WTC11 (cell line): ENCODE data around the gene PROC. TPM values are rescaled to one million over a fixed set of nuclear protein-coding genes. Genes with fewer than 3 reads are reported as not detected.

Experiments used
- ATAC-seq: fragments of 200-7000 bp; cut with Tn5 transposase; 2 replicates; pipeline ENCODE4 v1.10.0; 2021; ENCODE audit warnings: mild to moderate bottlenecking, moderate library complexity
- CTCF ChIA-PET: fragments of 300-600 bp; sonication (Branson Sonifier 250); formaldehyde crosslinking; loops from one replicate; lab custom pipeline; 2021; ENCODE audit warnings: antibody characterized with exemption; lab: Charles Lee
- POLR2A ChIA-PET: fragments of 350-600 bp; sonication (Branson Sonifier 250); formaldehyde crosslinking; loops from one replicate; lab custom pipeline; 2021; ENCODE audit warnings: antibody characterized with exemption; lab: Charles Lee
- DNase-seq: peaks from one replicate; pipeline ENCODE4 v3.0.0; 2021; ENCODE audit warnings: low spot score
- H3K27ac Mint-ChIP-seq: 2 replicates; pipeline ENCODE4 v1.8.0; 2021; ENCODE audit warnings: mixed read lengths
- H3K27me3 Mint-ChIP-seq: 2 replicates; pipeline ENCODE4 v1.8.0; 2021; ENCODE audit warnings: low read depth, mild to moderate bottlenecking, moderate library complexity, mixed read lengths
- H3K36me3 Mint-ChIP-seq: 2 replicates; pipeline ENCODE4 v1.8.0; 2021; ENCODE audit warnings: mixed read lengths
- H3K4me1 Mint-ChIP-seq: 2 replicates; pipeline ENCODE4 v1.8.0; 2022; ENCODE audit warnings: mixed read lengths
- H3K4me3 Mint-ChIP-seq: 2 replicates; pipeline ENCODE4 v1.8.0; 2021; ENCODE audit warnings: mild to moderate bottlenecking, moderate library complexity, mixed read lengths
- H3K9me3 Mint-ChIP-seq: 2 replicates; pipeline ENCODE4 v1.8.0; 2021; ENCODE audit warnings: mixed read lengths
- ARID4B ChIP-seq: sonication (generic); formaldehyde crosslinking; IDR thresholded peaks from 2 replicates; pipeline ENCODE4 v1.8.0; 2023; ENCODE audit warnings: missing genetic modification reagents, mild to moderate bottlenecking, borderline replicate concordance
- ATF2 ChIP-seq: sonication (generic); formaldehyde crosslinking; IDR thresholded peaks from 2 replicates; pipeline ENCODE4 v1.8.1; 2022; ENCODE audit warnings: low read depth, missing genetic modification reagents, borderline replicate concordance
- CREB1 ChIP-seq: sonication (generic); formaldehyde crosslinking; IDR thresholded peaks from 2 replicates; pipeline ENCODE4 v1.8.0; 2023; ENCODE audit warnings: mild to moderate bottlenecking, missing genetic modification reagents
- E2F5 ChIP-seq: sonication (generic); formaldehyde crosslinking; IDR thresholded peaks from 2 replicates; pipeline ENCODE4 v1.8.1; 2022; ENCODE audit warnings: mild to moderate bottlenecking, moderate library complexity, missing genetic modification reagents
- FOXJ3 ChIP-seq: sonication (generic); formaldehyde crosslinking; IDR thresholded peaks from 2 replicates; pipeline ENCODE4 v1.9.0; 2021; ENCODE audit warnings: missing genetic modification reagents, mild to moderate bottlenecking, borderline replicate concordance
- FOXP4 ChIP-seq: sonication (generic); formaldehyde crosslinking; IDR thresholded peaks from 2 replicates; pipeline ENCODE4 v1.8.0; 2022; ENCODE audit warnings: mild to moderate bottlenecking, missing genetic modification reagents
- IRF2 ChIP-seq: sonication (generic); formaldehyde crosslinking; IDR thresholded peaks from 2 replicates; pipeline ENCODE4 v1.8.0; 2022; ENCODE audit warnings: low read depth, missing genetic modification reagents, borderline replicate concordance
- JAZF1 ChIP-seq: fragments of 250-450 bp; sonication (Bioruptor Pico); IDR thresholded peaks from 2 replicates; pipeline ENCODE4 v1.9.0; 2021; ENCODE audit warnings: moderate library complexity, mild to moderate bottlenecking, inconsistent platforms
- JUN ChIP-seq: sonication (generic); formaldehyde crosslinking; IDR thresholded peaks from 2 replicates; pipeline ENCODE4 v1.8.0; 2023; ENCODE audit warnings: mild to moderate bottlenecking, missing genetic modification reagents
- KAT7 ChIP-seq: sonication (generic); formaldehyde crosslinking; IDR thresholded peaks from 2 replicates; pipeline ENCODE4 v1.8.1; 2023; ENCODE audit warnings: missing genetic modification reagents, mild to moderate bottlenecking, borderline replicate concordance
- NFATC4 ChIP-seq: fragments of 250-450 bp; sonication (Bioruptor Pico); IDR thresholded peaks from 2 replicates; pipeline ENCODE4 v1.9.0; 2021; ENCODE audit warnings: mild to moderate bottlenecking
- NR3C1 ChIP-seq: sonication (generic); formaldehyde crosslinking; conservative IDR thresholded peaks from 2 replicates; pipeline ENCODE4 v1.8.1; 2023; ENCODE audit warnings: low read depth, mild to moderate bottlenecking, missing genetic modification reagents
- USF2 ChIP-seq: sonication (generic); formaldehyde crosslinking; IDR thresholded peaks from 2 replicates; pipeline ENCODE4 v1.8.1; 2023; ENCODE audit warnings: mild to moderate bottlenecking, missing genetic modification reagents, moderate library complexity
- ZMAT4 ChIP-seq: fragments of 250-450 bp; sonication (Bioruptor Pico); IDR thresholded peaks from 2 replicates; pipeline ENCODE4 v1.9.0; 2021; ENCODE audit warnings: mild to moderate bottlenecking
- ZNF219 ChIP-seq: sonication (generic); formaldehyde crosslinking; IDR thresholded peaks from 2 replicates; pipeline ENCODE4 v1.8.0; 2023; ENCODE audit warnings: missing genetic modification reagents, mild to moderate bottlenecking, borderline replicate concordance
- ZNF416 ChIP-seq: fragments of 250-450 bp; sonication (Bioruptor Pico); IDR thresholded peaks from 2 replicates; pipeline ENCODE4 v1.9.0; 2021; ENCODE audit warnings: mild to moderate bottlenecking, inconsistent platforms
- ZNF423 ChIP-seq: fragments of 250-450 bp; sonication (Bioruptor Pico); IDR thresholded peaks from 2 replicates; pipeline ENCODE4 v2.1.2; 2022; ENCODE audit warnings: mild to moderate bottlenecking, moderate library complexity
- ZNF425 ChIP-seq: fragments of 250-450 bp; sonication (Bioruptor Pico); conservative IDR thresholded peaks from 2 replicates; pipeline ENCODE4 v1.9.0; 2021; ENCODE audit warnings: mild to moderate bottlenecking
- total RNA-seq: library from RNA; stranded (reverse); gene quantifications from 3 replicates; pipeline ENCODE4 v1.2.3, GENCODE V29; 2021

The PROC gene
- total RNA-seq, 1 experiment from 2014 or later = 0.59 TPM

- TF ChIP-seq NR3C1 = no peak
- TF ChIP-seq, all 79 proteins: peak for 0
Measured at GRCh38 chr2:127392828-127393578, 25.2 kb upstream of the PROC start (continued).

- POLR2A ChIA-PET = no interaction called here
- TF ChIP-seq NFATC4 (CRISPR knock-in tag) (no peak), ZNF219 (CRISPR knock-in tag) (no peak), ZNF425 (CRISPR knock-in tag) (no peak), ZMAT4 (CRISPR knock-in tag) (no peak), CREB1 (CRISPR knock-in tag) (no peak), JUN (CRISPR knock-in tag) (no peak), ZNF416 (CRISPR knock-in tag) (no peak), USF2 (CRISPR knock-in tag) (no peak), ZNF423 (no peak), JAZF1 (CRISPR knock-in tag) (no peak), IRF2 (CRISPR knock-in tag) (no peak)
- DNase-seq (no peak), ATAC-seq (no peak)
- Mint-ChIP-seq H3K4me1 (peaks cover 3% of the 10 kb centered on the region; the same call in 1 of the 2 replicates), H3K36me3 (0 out of 2 replicates have a peak, but pooled peaks cover 2% of the 10 kb centered on the region), H3K27ac (no peak overlapping the region), H3K9me3 (peaks cover 13% of the 10 kb centered on the region), H3K4me3 (no peak overlapping the region), H3K27me3 (no peaks in the 10 kb centered on the region; the same call in 1 of the 2 replicates)
- CTCF ChIA-PET = interaction anchor here (0.6 kb wide), 1 partner anchor 14 kb away, joined by 7 read pairs; no protein-coding TSS in a partner anchor
Measured at GRCh38 chr2:127394492-127394891, 23.7 kb upstream of the PROC start.

- CTCF ChIA-PET = interaction anchor here (0.6 kb wide), 1 partner anchor 327 kb away, joined by 3 read pairs; no protein-coding TSS in a partner anchor
- H3K4me3 Mint-ChIP-seq = no peak overlapping the region
- POLR2A ChIA-PET = no interaction called here
- TF ChIP-seq E2F5 (CRISPR knock-in tag) (no peak), ATF2 (CRISPR knock-in tag) (no peak), KAT7 (CRISPR knock-in tag) (no peak), FOXJ3 (CRISPR knock-in tag) (no peak), ARID4B (CRISPR knock-in tag) (no peak), FOXP4 (CRISPR knock-in tag) (no peak), JUN (CRISPR knock-in tag) (no peak), NR3C1 (no peak)
Measured at GRCh38 chr2:127397568-127398238, 20.5 kb upstream of the PROC start.

More at GRCh38 chr2:127397568-127398238, 20.5 kb upstream of the PROC start:
- Mint-ChIP-seq H3K27me3 (no peaks in the 10 kb centered on the region; the same call in 1 of the 2 replicates), H3K36me3 (0 out of 2 replicates have a peak, but pooled peaks cover 2% of the 10 kb centered on the region), H3K27ac (no peak overlapping the region), H3K4me1 (peaks cover 8% of the 10 kb centered on the region), H3K9me3 (peaks cover 11% of the 10 kb centered on the region)
- DNase-seq = no peak
- no peak for ATAC-seq
